GDM1 (cell line): ENCODE data around the gene S100A8.
A peak's percentile ranks its signal among the peaks of the same experiment; 100 is the strongest.
"Not testable (repeated sequence)": the region's sequence is repeated elsewhere in the genome, so short reads cannot be mapped to it uniquely, and the experiment has no call there.

Source experiments
- DNase-seq: peaks from one replicate; lab custom pipeline; 2025; lab: John Stamatoyannopoulos, UW

Gene S100A8

DNA sequence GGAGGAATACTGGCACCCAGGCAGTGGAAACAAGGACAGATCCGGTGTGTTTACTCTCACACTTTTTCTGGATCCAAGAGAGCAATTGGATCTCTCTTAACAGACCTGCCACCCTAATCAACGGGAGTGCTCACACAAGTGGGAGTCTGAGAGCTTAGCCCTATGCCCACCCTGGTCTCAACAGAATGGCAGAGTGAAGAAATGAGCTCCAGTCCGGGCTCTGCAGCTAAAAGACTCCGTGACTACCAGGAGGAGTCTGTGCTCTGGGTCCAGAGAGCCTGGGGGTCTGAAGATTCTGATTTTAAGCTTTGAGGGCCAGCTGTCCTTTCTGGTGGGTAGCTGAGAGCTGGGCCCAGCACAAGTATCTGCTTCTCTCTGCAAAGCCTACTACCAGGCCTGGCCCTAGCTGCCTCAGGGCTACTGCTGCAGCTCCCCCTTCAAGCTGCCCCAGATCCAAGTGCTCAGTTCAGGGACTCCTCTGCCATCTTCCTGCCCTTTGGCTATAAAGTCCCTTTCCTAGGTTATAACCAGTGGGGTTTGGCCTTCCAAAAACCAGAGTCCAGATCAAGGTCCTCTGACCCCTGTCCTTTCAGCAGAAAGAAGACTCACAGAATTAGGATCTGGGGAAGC, 29.3 kb downstream of the S100A8 start:
- no peak for DNase-seq

DNA sequence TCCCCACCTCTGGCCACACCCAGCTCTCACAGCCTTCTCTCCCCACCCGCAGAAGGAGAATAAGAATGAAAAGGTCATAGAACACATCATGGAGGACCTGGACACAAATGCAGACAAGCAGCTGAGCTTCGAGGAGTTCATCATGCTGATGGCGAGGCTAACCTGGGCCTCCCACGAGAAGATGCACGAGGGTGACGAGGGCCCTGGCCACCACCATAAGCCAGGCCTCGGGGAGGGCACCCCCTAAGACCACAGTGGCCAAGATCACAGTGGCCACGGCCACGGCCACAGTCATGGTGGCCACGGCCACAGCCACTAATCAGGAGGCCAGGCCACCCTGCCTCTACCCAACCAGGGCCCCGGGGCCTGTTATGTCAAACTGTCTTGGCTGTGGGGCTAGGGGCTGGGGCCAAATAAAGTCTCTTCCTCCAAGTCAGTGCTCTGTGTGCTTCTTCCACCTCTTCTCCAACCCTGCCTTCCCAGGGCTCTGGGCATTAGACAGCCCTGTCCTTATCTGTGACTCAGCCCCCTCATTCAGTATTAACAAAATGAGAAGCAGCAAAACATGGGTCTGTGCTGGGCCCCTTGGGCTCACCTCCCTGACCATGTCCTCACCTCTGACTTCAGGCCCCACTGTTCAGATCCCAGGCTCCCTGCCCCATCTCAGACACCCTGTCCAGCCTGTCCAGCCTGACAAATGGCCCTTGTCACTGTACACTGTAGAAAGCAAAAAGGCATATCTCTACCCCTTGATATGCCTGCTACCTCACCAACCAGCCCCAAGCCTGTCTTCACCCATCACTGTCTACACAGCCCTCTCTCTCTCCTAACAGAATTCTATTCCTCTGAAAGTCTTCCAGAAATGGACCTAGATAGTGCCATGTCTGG, 30.0 kb downstream of the S100A8 start:
- no peak for DNase-seq

DNA sequence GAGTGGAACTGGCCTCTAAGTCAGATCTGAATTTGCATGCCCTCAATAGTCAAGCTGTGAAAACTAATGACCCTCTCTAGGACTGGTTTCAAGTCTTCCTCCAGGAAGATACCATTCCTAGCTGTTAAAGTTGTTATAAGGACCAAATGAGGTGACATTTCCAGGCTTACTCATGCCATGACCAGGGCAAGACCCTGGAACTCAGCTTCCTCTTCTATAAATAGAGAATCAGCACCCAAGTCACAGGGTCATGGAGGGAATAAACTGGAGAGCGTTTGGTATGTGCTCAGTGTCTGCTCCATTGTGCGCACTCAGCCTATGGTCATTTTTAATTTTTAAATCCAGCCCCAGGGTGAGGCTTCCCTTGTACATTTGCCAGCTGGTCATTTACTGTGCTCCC, 30.7 kb downstream of the S100A8 start:
- DNase-seq, result no peak

DNA sequence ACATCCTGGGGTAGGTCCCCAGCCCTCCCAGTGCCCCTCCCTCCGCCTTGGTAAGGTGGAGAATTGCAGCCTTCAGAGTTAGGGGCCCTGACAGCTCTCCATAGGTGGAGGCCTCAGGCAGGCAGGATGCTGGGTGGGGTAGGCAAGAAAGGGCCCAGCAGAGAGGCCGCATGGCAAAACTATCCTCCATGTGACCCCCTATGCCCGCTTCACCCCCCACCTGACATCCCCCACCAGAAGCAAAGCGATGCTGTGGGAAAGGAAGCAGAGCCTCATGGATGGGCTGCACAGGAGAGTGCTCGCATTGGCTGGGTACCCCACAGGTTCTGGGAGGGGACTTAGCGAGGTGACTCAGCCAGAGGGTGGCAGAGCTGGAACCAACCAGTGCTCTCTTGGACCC, 31.6 kb downstream of the S100A8 start:
- DNase-seq, result no peak

DNA sequence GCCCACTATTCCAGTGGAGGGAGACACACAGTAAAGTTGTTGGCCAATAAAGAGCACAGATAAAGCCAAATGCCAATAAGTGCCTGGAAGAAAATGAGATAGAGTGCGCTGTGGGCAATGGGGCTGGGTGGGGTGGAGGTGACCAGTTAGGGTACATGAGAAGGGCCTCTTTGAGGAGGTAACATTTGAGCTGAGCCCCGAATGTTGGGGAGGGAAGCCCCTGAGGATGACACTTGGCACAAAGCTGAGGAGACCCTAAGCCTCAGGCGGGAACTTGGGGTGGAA, 32.2 kb downstream of the S100A8 start:
- no peak for DNase-seq

DNA sequence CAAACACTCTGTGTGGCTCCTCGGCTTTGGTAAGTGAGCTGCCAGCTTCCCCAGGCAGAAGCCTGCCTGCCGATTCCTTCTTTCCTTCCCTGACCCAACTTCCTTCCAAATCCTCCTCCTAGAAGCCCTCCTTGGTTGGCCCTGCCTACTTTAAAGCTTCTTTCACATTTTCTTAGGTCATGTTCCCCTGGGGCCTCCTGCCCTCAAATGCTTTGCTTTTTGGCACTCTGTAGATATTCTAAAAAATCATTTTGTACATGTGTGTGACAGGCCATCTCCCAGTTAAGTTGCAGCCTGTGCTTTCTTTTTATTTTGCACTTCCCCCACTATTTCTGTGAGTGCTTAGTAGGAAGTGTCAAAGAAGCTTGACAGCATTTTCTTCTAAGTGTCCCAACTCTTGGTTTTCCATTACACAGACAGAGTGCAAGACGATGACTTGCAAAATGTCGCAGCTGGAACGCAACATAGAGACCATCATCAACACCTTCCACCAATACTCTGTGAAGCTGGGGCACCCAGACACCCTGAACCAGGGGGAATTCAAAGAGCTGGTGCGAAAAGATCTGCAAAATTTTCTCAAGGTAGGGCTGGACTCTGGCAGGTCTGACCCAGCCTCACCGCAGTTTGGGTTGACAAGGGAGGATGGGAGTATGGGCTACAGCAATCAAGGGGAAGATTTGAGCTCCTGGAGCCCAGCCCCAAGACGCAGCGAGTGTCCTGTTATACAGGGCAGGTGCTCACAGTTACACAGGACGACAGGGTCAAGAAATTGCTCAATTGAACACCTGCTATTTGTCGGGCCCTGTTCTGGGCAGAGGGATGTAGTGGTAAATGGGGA, 32.8 kb downstream of the S100A8 start, which contains the start of gene S100A9:
TSS of gene S100A9 (plus strand) at position 2 of the 838 bp plus-strand sequence. CDS start at position 432, 430 bp downstream.
- DNase-seq, result no peak

DNA sequence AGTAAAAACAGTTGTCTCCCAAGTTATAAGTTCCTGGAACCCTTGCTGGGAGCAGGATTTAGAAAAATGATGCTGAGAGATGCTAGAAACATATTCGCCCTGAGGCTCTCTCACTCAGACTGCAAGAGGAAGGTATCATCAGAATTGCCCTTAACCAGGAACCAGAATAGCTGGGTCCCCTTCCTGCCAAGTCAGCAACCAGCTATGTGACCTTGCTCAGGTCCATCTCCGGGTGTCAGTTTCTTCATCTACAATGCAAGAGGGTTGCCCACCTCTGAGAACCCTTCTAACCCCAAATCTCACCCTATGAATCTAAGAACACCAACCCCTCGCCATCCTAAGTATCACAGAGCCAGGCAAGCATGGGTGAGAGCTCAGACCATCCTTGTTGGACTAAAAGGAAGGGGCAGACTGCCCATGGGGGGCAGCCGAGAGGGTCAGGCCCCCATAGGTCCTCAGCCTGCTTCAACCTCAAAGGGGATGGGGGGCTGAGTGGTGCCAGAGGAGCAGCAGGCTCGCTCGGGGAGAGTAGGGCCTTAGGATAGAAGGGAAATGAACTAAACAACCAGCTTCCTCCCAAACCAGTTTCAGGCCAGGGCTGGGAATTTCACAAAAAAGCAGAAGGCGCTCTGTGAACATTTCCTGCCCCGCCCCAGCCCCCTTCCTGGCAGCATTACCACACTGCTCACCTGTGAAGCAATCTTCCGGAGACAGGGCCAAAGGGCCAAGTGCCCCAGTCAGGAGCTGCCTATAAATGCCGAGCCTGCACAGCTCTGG, 33.6 kb downstream of the S100A8 start:
- DNase-seq, result no peak

DNA sequence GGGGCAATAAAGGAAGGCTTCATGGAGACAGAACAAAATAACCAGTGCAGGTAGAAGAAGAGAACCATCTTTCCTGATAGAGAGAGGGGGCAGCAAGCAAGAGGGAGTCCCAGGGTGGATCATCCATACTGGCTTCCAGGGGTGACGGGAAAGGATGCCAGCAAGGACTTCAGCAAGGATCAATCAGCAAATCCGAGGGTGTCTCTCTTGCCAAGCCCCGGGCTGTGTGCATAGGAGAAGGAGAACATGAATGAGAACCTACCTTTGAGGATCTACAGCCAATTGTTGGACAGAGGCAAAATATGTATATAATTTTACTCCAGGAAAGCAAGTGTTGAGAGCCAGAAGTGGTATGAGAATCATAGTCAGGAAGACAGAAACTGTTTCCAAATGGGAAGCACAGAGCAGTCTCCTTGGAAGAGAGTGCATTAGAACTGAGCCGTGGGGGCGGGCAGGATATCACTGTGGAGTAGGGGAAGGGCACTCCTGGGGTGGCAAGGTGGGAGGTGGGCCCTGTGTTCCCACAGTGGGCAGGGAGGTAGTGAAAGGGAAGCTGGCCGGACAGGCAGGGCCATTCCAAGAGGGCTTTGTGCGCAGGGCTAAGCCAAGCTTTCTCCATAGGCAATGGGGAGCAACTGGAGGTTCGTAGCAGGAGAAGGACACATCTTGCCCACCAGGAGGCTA, 34.3 kb downstream of the S100A8 start:
- DNase-seq, result no peak

DNA sequence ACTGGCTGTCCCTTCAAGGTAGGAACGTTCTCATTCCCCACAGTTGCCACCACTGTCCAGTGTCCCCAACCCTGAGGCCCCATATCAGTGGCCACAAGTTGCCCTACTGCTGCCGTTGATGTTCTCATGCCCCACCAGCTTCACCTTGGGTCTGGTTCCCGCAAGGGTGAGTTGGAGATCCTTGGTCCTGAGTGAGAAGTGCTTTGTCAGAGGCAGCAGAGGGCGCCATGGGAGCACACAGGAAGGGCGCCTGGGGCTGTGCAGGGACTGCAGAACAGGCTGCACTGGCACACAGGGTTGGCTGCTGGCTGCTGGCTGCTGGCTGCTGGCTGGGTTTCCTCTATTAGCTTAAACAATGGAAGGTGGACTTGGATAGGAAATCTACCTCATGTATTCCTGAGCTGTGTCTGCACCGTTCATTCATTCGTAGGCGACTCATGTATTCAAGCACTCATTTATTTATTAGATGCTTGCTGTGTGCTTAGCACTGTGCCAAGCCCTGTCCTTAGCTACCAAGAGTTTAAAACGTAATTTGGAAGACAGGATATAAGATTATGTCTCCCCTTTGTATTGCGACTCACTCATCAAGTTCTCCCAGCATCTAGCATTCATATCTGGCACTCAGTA, 35.3 kb downstream of the S100A8 start:
- DNase-seq, result peak; percentile 72

DNA sequence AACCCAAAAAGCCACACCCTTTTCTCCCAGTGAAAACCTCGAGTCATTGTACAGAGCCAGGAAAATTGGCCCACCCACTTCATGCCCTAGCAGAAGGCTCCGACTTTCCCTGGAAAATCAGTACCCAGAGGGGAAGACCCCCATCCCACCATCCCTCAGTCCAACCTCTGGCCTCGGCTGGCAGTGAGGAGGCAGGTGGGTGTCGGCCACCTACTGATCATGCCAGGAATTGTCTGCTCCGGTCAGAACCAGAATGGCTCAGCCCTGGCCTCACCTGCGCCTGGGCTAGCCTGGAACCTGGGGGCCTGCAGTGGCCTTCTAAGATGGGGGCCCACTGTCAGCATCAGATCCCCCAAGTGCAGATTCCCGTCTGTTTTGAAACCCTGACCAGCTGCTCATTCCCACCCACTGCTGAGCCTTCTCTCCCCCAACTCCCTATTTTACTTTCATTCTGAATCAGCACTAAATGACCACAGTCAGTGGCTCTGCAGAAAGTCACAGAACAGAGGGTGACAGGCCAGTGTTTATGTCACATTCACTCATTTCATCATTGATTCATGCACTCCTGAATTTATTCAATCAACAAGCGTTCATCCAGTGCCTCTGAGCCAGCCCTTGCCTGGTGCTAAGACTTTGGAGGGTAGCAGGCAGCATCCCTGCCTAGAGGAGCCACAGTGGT, 36.2 kb downstream of the S100A8 start:
- no peak for DNase-seq

DNA sequence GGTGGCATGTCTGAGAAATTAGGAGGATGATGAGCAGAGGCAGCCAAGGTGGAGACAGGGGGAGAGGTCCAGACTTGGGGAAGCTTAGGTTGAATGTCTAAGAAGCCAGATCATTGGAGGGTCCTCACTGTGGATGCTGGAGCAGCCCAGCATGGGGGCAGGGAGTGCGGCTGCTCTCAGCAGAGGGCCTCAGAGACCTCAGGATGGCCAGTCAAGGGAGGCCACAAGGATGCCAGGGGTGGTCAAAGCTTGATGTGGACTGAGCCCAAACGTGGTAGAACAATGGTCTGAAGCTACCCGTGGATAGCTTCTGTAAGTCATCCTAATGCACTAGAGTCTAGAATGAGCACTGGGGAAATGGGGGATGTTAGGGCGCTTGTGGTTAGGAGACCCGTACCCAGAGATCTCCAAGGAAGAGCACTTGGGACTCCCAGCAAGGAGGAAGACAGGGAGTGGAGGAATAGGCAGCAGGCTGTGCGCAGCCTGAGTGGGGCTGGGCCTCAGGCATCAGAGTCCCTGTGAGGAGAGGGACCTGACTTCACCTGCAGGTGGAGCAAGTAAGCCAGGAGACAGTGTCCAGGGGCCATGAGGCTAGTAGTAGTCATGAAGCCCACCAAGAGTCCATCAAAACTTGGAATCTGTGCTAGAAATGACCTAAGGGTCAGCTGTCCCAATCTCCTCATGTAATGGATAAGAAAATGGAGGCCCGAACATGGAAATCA, 37.5 kb downstream of the S100A8 start:
- DNase-seq, result no peak

DNA sequence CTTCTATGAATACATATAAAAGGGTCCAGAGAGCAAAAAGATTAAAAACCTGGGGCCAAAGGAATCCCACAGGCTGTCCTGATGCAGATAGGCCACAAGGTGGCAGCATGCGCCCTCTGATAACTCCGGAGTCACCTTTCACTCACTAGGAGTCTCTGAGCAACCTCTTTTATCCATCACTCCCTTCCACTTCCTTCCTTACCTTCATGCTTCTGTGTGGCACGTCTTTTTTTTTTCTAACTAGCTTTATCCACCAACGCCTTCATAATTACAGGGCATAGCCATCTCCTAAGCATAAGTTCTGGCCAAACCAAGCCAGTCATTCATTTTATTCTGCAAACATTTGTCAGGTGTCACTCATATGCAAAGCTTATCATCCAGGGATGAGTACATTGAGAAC, 38.4 kb downstream of the S100A8 start:
- peak; percentile 27 for DNase-seq

DNA sequence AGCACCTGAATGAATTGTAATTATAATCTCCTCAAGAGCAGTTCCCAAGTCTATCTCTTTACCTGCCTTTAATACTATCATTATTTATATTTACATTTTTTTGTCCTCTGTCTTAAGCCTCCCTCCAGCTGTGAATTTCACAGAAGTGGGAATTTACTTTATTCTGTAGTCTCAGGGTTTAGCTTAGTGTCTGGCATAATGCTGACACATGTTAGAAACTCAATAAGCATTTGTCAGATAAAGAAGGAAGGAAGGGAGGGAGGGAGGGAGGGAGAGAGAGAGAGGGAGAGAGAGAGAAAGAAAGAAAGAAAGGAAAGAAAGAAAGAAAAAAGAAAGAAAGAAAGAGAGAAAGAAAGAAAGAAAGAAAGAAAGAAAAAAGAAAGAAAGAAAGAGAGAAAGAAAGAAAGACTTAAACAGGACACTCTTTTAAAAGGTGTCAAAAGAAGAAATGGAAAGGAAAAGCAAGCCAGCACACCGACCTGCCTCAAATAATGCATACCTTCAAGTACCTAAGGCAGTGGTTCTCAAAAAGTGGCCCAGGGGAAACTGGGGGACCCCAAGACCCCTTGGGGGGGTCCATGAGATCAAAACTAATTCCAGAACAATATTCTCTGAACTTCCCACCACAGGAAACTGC, 40.4 kb downstream of the S100A8 start:
- DNase-seq, result no peak

DNA sequence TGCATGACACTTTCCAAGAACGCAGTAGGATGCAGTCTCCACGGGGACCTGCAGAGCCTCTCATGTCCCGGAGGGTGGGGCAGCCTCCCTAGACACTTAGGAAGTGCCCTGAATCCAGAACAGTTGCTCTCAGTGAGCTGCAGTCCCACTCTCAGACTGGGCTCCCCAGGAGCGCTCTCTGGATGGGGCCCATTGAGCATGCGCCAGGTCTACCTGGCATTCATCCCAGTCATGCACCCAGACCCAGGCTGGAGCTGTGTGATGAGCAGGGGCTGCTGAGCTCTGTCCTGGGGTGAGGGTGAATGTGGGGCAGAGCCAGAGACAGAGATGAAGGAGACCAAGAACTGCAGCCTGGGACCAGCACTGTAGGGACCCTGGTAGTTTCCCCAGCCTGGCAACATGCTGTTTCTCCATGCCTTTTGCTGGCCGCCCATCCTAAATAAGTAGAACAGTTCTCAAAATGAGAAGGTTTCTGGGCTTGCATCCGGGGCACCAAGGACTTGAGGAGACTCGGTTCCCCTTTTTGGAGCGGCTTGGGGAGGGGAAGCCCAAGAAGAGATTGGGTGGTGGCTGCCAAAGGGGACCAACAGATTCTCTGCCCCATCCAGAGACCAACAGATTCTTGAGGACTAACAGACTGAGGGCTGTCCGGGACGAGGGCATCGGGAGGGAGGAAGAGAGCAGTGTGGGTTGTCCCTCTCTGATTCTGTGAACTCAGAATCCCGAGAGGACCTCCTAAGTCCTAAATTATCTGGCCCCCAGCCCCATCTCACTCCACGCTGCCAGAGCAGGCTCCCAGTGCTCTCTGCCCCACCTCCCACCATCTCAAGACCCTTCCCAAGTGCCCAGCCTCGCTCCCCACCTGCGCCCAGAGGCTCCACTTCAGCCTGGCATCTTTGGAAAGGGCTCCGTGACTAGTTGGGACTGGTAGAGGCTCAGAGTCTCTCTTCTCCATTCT, 41.2 kb downstream of the S100A8 start:
- no peak for DNase-seq

DNA sequence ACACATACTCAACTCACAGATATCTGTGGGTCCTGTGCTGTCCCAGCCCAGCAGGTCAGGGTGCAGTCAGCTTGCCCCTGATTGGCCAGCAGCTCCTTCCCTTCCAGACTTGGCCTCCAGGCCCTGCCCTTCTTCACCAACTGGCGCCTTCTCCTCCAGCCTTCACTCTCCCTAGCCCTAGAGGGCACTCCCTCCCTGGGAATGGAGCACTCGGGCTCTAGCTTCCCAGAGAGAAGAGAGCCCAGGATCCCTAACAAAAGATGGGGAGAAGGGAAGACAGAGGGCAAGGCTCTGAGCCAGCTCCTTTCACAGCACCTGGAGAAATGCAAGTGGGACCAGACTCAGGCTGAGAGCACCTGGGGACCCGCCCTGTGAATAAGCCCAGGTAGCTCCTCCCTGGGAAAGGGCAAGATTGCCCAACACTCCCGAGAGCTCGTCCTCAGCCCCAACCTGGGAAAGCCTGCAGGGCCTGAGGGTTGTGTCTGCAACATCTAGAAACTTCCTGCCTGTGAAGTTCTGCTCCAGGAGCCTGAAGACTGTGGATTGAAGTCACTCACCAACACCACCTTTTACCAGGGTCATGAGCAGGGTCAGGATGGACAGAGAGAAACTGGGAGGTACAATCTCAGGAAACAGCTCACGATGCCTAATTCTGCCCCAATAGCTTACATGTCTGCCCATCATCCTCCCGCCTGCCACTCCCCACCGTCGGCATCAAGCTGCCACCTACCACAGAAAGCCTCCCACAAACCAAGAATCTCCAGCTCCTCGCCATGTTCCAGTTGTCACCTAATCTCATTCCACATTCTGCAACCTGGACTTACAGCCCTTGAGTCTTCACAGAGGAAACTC, 42.1 kb downstream of the S100A8 start, which contains the start of gene PGLYRP4:
TSS of gene PGLYRP4 (minus strand) at position 331 of the 852 bp plus-strand sequence. CDS start 909 bp downstream, outside the sequence.
- DNase-seq, result no peak

DNA sequence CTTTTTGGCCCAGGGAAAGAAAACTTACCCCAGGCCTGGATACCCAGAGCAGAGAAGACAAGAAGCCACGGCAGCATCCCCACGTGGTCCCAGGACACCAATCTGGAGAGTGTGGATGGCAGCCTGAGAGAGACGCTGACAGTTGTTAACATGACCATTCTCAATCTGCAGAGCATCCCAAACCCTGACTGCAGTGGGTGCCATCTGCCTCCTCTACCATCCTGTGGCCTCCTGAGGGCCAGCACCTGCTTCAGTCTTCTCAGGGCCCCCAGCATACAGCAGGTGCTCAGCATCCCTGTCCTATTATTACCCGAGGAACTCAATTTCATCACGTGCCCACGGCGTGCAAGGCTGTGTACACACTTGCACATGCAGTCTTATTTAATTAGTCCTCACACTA, 43.0 kb downstream of the S100A8 start:
- no peak for DNase-seq

DNA sequence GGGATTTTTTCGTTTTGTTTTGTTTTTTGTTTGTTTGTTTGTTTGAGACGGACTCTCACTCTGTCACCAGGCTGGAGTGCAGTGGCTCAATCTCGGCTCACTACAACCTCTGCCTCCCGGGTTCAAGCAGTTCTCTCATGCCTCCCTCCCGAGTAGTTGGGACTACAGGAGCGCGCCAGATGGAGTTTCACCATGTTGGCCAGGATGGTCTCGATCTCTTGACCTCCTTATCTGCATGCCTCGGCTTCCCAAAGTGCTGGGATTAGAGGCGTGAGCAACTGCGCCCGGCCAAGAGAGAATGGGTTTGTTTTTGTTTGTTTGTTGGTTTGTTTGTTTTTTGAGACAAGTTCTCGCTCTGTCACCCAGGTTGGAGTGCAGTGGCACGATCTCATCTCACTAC, 43.8 kb downstream of the S100A8 start:
- not testable (repeated sequence) for DNase-seq
